ENCODE measurements around the gene PGF.

The PGF gene

GRCh38 chr14:74917646-74918081 is 37.7 kb downstream of the PGF start:
- DNase-seq (ENCODE audit: low spot score), result peak; percentile 83
- Histone ChIP-seq H3K4me3 (no peak overlapping the region), H3K27ac (peak overlapping the region; percentile 58 to 82)
- no peak for TF ChIP-seq CTCF (IDR thresholded peaks at IDR 0.05)

- Histone ChIP-seq H3K27ac (peak overlapping the region; percentile 58 to 82), H3K4me3 (no peak overlapping the region)
- TF ChIP-seq CTCF (IDR thresholded peaks at IDR 0.05), result no peak
- DNase-seq (ENCODE audit: low spot score), result no peak
These were observed 38.2 kb downstream of the PGF start for GRCh38 chr14:74917178-74917543.

GRCh38 chr14:74915826-74916225 is 39.6 kb downstream of the PGF start:
- no peak for TF ChIP-seq CTCF (IDR thresholded peaks at IDR 0.05)
- Histone ChIP-seq H3K27ac (no peak overlapping the region), H3K4me3 (no peak overlapping the region)
- DNase-seq (ENCODE audit: low spot score), result no peak

GRCh38 chr14:74915426-74915825 is 40.0 kb downstream of the PGF start:
- H3K27ac ChIP-seq, result no peak overlapping the region
- TF ChIP-seq CTCF (IDR thresholded peaks at IDR 0.05), result no peak
- no peak overlapping the region for H3K4me3 ChIP-seq
- DNase-seq (ENCODE audit: low spot score), result no peak

GRCh38 chr14:74913986-74914573 is 41.3 kb downstream of the PGF start:
- DNase-seq (ENCODE audit: low spot score), result peak; percentile 83
- TF ChIP-seq CTCF (IDR thresholded peaks at IDR 0.05), result peak; percentile 61
- Histone ChIP-seq H3K27ac (peak overlapping the region in 1 of 2 donors; percentile 71), H3K4me3 (no peak overlapping the region)

GRCh38 chr14:74913393-74913910 is 41.9 kb downstream of the PGF start:
- Histone ChIP-seq H3K4me3 (no peak overlapping the region), H3K27ac (no peak overlapping the region)
- DNase-seq (ENCODE audit: low spot score), result no peak
- TF ChIP-seq CTCF (IDR thresholded peaks at IDR 0.05), result no peak

GRCh38 chr14:74912801-74913200 is 42.6 kb downstream of the PGF start:
- no peak overlapping the region for H3K27ac ChIP-seq
- DNase-seq (ENCODE audit: low spot score), result no peak
- no peak for TF ChIP-seq CTCF (IDR thresholded peaks at IDR 0.05)
- no peak overlapping the region for H3K4me3 ChIP-seq

All from coronary artery (tissue), 2 donors.